ENCODE measurements around the gene CRYGN. TPM values are rescaled to one million over a fixed set of nuclear protein-coding genes. Genes with fewer than 3 reads are reported as not detected.

CRYGN gene
- total and polyA plus RNA-seq, 2 donors (not counting 1 experiment from before 2014, with no cell fraction given) = 0.07 to 0.50 TPM

GRCh38 chr7:151433721-151434400, 6.1 kb downstream of the CRYGN start:
- H3K4me1 ChIP-seq (ENCODE audit: control insufficient read depth, extremely low read depth, insufficient read depth, low read length) = peaks cover 6% of the 10 kb centered on the region
- H2AFZ ChIP-seq (ENCODE audit: low read length) = no peak overlapping the region
- no peaks in the 10 kb centered on the region for H3K79me2 ChIP-seq (ENCODE audit: control insufficient read depth, insufficient read depth, low read length)
- H3K9me3 ChIP-seq (ENCODE audit: control insufficient read depth, insufficient read depth, low read depth, low read length) = no peaks in the 10 kb centered on the region
- H3K36me3 ChIP-seq (ENCODE audit: control insufficient read depth, insufficient read depth, low read length) = no peaks in the 10 kb centered on the region
- no peak for DNase-seq (ENCODE audit: low read depth in 2 of 2)
- H4K20me1 ChIP-seq (ENCODE audit: control insufficient read depth, extremely low read depth, insufficient read depth, low read length) = no peaks in the 10 kb centered on the region
- H3K27me3 ChIP-seq (ENCODE audit: control insufficient read depth, insufficient read depth, low read length) = no peaks in the 10 kb centered on the region
- no peak overlapping the region for H3K4me3 ChIP-seq (replicated peaks in 1 of 4; ENCODE audit: control extremely low read depth in 1 of 4, insufficient read depth in 1 of 4, low read depth in 3 of 4, low read length in 4 of 4)
- no peak overlapping the region for H3K4me2 ChIP-seq (ENCODE audit: extremely low read depth, insufficient read depth, low read length)
- H3K27ac ChIP-seq (ENCODE audit: insufficient read depth, low read length) = no peak overlapping the region
- no peak for TF ChIP-seq CTCF (conservative IDR thresholded peaks at IDR 0.05 in 1 of 2, IDR thresholded peaks at IDR 0.05 in 1 of 2; ENCODE audit: low read depth in 1 of 2, low read length in 2 of 2)
- TF ChIP-seq EZH2 (IDR thresholded peaks at IDR 0.05; ENCODE audit: low read length, missing control alignments) = no peak
- H3K9ac ChIP-seq (ENCODE audit: insufficient read depth, low read length) = no peak overlapping the region

- no peak overlapping the region for H3K27ac ChIP-seq (ENCODE audit: insufficient read depth, low read length)
- no peak overlapping the region for H3K4me3 ChIP-seq (replicated peaks in 1 of 4; ENCODE audit: control extremely low read depth in 1 of 4, insufficient read depth in 1 of 4, low read depth in 3 of 4, low read length in 4 of 4)
- no peaks in the 10 kb centered on the region for H3K27me3 ChIP-seq (ENCODE audit: control insufficient read depth, insufficient read depth, low read length)
- no peaks in the 10 kb centered on the region for H3K79me2 ChIP-seq (ENCODE audit: control insufficient read depth, insufficient read depth, low read length)
- no peaks in the 10 kb centered on the region for H4K20me1 ChIP-seq (ENCODE audit: control insufficient read depth, extremely low read depth, insufficient read depth, low read length)
- TF ChIP-seq EZH2 (IDR thresholded peaks at IDR 0.05; ENCODE audit: low read length, missing control alignments) = no peak
- no peak for TF ChIP-seq CTCF (conservative IDR thresholded peaks at IDR 0.05 in 1 of 2, IDR thresholded peaks at IDR 0.05 in 1 of 2; ENCODE audit: low read depth in 1 of 2, low read length in 2 of 2)
- H3K9me3 ChIP-seq (ENCODE audit: control insufficient read depth, insufficient read depth, low read depth, low read length) = no peaks in the 10 kb centered on the region
- no peak overlapping the region for H2AFZ ChIP-seq (ENCODE audit: low read length)
- H3K4me1 ChIP-seq (ENCODE audit: control insufficient read depth, extremely low read depth, insufficient read depth, low read length) = peaks cover 9% of the 10 kb centered on the region
- H3K4me2 ChIP-seq (ENCODE audit: extremely low read depth, insufficient read depth, low read length) = no peak overlapping the region
- no peaks in the 10 kb centered on the region for H3K36me3 ChIP-seq (ENCODE audit: control insufficient read depth, insufficient read depth, low read length)
- no peak overlapping the region for H3K9ac ChIP-seq (ENCODE audit: insufficient read depth, low read length)
- DNase-seq (ENCODE audit: low read depth in 2 of 2) = no peak
Measured at GRCh38 chr7:151432658-151433521, 7.1 kb downstream of the CRYGN start.

GRCh38 chr7:151431768-151432311, 8.1 kb downstream of the CRYGN start:
- Histone ChIP-seq H4K20me1 (ENCODE audit: control insufficient read depth, extremely low read depth, insufficient read depth, low read length) (no peaks in the 10 kb centered on the region), H3K79me2 (ENCODE audit: control insufficient read depth, insufficient read depth, low read length) (no peaks in the 10 kb centered on the region), H3K4me1 (ENCODE audit: control insufficient read depth, extremely low read depth, insufficient read depth, low read length) (peaks cover 12% of the 10 kb centered on the region), H3K4me2 (ENCODE audit: extremely low read depth, insufficient read depth, low read length) (no peak overlapping the region), H3K4me3 (replicated peaks in 1 of 4; ENCODE audit: control extremely low read depth in 1 of 4, insufficient read depth in 1 of 4, low read depth in 3 of 4, low read length in 4 of 4) (no peak overlapping the region), H3K9me3 (ENCODE audit: control insufficient read depth, insufficient read depth, low read depth, low read length) (no peaks in the 10 kb centered on the region), H2AFZ (ENCODE audit: low read length) (no peak overlapping the region), H3K27ac (ENCODE audit: insufficient read depth, low read length) (no peak overlapping the region), H3K36me3 (ENCODE audit: control insufficient read depth, insufficient read depth, low read length) (no peaks in the 10 kb centered on the region), H3K9ac (ENCODE audit: insufficient read depth, low read length) (no peak overlapping the region), H3K27me3 (ENCODE audit: control insufficient read depth, insufficient read depth, low read length) (no peaks in the 10 kb centered on the region)
- DNase-seq (ENCODE audit: low read depth in 2 of 2) = no peak
- TF ChIP-seq EZH2 (IDR thresholded peaks at IDR 0.05; ENCODE audit: low read length, missing control alignments) = no peak
- TF ChIP-seq CTCF (conservative IDR thresholded peaks at IDR 0.05 in 1 of 2, IDR thresholded peaks at IDR 0.05 in 1 of 2; ENCODE audit: low read depth in 1 of 2, low read length in 2 of 2) = no peak
